AG04449 (cell line): Measurements from ENCODE around the gene TMEM181.
"Not testable (repeated sequence)": the region's sequence is repeated elsewhere in the genome, so short reads cannot be mapped to it uniquely, and the experiment has no call there.

Source experiments
- CTCF ChIA-PET: fragments of 350-600 bp; formaldehyde crosslinking; extraction: SDS; loops from one replicate; lab custom pipeline; 2021; ENCODE audit warnings: antibody characterized with exemption; lab: Yijun Ruan, JAX
- POLR2A ChIA-PET: fragments of 400-600, 350-600 bp; formaldehyde crosslinking; extraction: SDS; loops from one replicate; lab custom pipeline; 2020; ENCODE audit warnings: antibody characterized with exemption, inconsistent platforms; lab: Yijun Ruan, JAX
- DNase-seq: peaks from one replicate; pipeline ENCODE4 v3.0.0-alpha.2; 2010; ENCODE audit warnings: low read depth, low spot score
- H3K4me3 ChIP-seq: 2 replicates; pipeline ENCODE4 v1.5.1; 2011; ENCODE audit warnings: low read depth, mild to moderate bottlenecking, control low read depth, low read length
- CTCF ChIP-seq: IDR thresholded peaks from one replicate; pipeline ENCODE4 v1.5.1; 2011; ENCODE audit warnings: mild to moderate bottlenecking, moderate library complexity, low read length, control low read depth, inconsistent platforms; ENCODE audit not compliant: insufficient read depth; ENCODE audit errors: missing control alignments

The TMEM181 gene

DNA sequence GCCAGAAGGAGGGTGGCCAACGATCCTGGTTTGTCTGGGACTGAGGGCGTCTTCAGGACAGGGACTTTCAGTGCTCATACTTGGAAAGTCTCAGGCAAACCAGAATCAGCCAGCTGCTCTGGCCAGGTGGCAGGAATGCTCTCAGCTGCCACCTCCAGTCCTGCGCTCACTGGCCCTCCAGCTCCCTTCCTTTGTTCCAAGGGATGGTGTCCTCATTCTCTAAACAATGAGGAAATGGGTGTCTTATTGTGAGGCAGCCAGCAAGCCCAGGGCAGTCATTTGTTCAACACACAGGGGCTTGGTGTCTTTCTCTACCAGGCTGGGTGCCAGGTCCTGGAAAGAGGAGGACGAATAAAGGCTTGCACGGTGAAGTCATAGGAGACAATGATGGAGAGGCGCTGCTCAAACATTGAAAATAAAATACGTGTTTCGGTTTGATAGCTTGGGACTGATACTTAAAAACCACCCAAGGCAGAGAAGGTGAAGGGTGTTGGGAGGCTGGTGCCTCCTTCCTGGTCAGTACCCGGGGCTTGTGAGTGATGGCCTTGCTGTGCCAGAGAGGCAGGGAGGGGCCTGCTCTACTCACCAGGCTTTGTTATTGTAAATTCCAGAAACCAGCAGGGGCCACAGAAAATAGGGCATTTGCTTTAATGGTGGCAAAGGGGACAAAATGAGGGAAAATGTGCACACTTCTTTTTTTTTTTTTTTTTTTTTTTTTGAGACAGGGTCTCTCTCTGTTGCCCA lies 11.3 kb upstream of the TMEM181 start:
- POLR2A ChIA-PET = no interaction called here
- CTCF ChIA-PET = interaction anchor here (1.0 to 1.2 kb wide), 4 partner anchors 11 to 328 kb away, joined by 3 to 4 read pairs (median 3); partner anchors contain the start of gene TMEM181
- TF ChIP-seq CTCF = no peak
- no peak overlapping the region for H3K4me3 ChIP-seq
- DNase-seq = no peak

- TF ChIP-seq CTCF = no peak
- ChIA-PET POLR2A (no interaction called here), CTCF (interaction anchor here (0.7 to 2.1 kb wide), 2 partner anchors 13 to 331 kb away, joined by 3 to 9 read pairs; no protein-coding TSS in a partner anchor)
- H3K4me3 ChIP-seq = no peak overlapping the region
- DNase-seq = no peak
Measured at GRCh38 chr6:158552055-158552795, 7.7 kb upstream of the TMEM181 start.

DNA sequence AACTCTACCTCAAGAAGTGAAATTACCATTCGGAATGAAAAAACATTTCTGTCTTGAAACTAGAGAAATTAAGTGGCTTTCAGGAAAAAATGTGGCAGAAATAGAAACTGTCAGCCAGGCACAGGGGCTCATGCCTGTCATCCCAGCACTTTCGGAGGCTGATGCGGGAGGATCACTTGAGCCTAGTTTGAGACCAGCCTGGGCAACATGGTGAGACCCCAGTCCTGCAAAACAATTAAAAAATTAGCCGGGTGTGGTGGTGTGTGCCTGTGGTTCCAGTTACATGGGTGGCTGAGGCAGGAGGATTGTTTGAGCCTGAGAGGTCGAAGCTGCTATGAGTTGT lies 7.1 kb upstream of the TMEM181 start:
- no peak for DNase-seq
- no peak overlapping the region for H3K4me3 ChIP-seq
- TF ChIP-seq CTCF = no peak
- ChIA-PET CTCF (interaction anchor here (2.1 kb wide), 1 partner anchor 332 kb away, joined by 9 read pairs; no protein-coding TSS in a partner anchor), POLR2A (no interaction called here)

- no peak for TF ChIP-seq CTCF
- ChIA-PET POLR2A (no interaction called here), CTCF (interaction anchor here (1.3 kb wide), 1 partner anchor 334 kb away, joined by 3 read pairs; no protein-coding TSS in a partner anchor)
- DNase-seq = no peak
- no peak overlapping the region for H3K4me3 ChIP-seq
Measured at GRCh38 chr6:158554611-158555361, 5.1 kb upstream of the TMEM181 start.

GRCh38 chr6:158556113-158556512 lies 3.8 kb upstream of the TMEM181 start:
- no peak overlapping the region for H3K4me3 ChIP-seq
- POLR2A ChIA-PET = no interaction called here
- no peak for TF ChIP-seq CTCF
- CTCF ChIA-PET = interaction anchor here (1.0 kb wide), 2 partner anchors 59 to 335 kb away, joined by 3 read pairs; no protein-coding TSS in a partner anchor
- DNase-seq = no peak

DNA sequence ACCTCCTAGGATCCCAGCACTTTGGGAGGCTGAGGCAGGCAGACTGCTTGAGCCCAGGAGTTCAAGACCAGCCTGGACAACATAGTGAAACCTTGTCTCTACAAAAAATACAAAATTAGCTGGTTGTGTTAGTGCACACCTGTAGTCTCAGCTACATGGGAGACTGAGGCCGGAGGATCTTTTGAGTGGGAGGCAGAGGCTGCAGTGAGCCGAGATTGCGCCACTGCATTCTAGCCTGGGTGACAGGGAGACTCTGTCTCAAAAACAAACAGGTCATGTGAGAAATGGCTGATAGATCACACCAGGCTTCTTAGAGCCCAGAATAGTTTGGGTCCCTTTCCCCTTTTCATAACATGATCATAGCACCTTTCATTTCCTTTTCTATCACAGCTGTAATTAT lies 2.8 kb upstream of the TMEM181 start:
- DNase-seq, H3K4me3 ChIP-seq, POLR2A ChIA-PET: not testable (repeated sequence)
- CTCF ChIA-PET = interaction anchor here (3.1 kb wide), 1 partner anchor 48 kb away, joined by 13 read pairs; no protein-coding TSS in a partner anchor
